Stimulated activated CD4-positive, alpha-beta T cell treated with anti-CD3 and anti-CD28 coated beads, Interleukin-12 subunit alpha, Interleukin-12 subunit beta, amount 100 ng/mL, for 48 hours (primary cell): Measurements from ENCODE around the gene STMND1.
"Not testable (repeated sequence)": the region's sequence is repeated elsewhere in the genome, so short reads cannot be mapped to it uniquely, and the experiment has no call there.

Experiments
- DNase-seq, 3 donors: peaks; one replicate each; pipeline ENCODE4 v3.0.0-alpha.2; 2020; ENCODE audit warnings: low read depth in 2 of 3, low spot score in 1 of 3

Gene STMND1

DNA sequence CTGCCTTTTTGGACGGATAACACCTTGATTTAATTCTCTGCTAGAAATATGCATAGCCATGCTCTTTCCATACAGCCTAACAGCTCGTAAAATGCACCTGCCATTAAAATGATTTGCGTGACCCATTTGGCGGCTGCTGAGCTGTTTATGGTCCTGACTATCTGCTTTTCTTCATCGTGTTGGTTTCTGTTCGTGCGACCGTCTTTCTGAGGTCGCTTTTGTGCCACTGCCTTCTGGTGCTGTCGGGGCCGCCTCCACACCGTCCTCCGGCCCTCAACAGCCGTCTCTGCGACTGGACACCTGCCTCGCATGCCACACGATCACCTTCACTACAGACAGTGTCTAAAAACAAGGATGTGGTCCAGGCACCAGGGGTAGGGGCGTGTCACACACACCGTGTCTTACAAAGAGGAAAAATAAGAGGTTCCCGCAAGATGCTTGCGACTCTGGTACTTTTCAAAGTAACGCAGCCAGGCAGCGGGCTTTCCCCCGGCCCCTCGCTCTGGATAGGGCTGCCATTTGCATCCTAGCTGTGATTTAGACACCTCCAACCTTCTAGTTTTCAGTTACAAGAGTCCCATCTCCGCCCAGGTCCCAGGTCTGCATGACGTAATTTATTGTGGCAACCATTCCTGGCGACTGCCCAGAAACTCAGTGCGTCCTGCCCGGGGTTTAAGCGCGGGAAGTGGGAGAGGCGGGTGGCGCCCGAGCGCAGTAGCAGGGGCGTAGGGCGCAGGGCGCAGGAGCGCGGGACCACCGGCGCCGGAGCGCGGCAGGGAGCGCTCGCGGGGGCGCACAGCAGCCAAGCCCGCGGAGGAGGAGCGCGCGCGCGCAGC lies at the start of gene STMND1:
Gene STMND1 (plus strand): TSS at position 629 of the 836 bp plus-strand sequence. CDS start 208 bp downstream, outside the sequence.
- DNase-seq: no peak

DNA sequence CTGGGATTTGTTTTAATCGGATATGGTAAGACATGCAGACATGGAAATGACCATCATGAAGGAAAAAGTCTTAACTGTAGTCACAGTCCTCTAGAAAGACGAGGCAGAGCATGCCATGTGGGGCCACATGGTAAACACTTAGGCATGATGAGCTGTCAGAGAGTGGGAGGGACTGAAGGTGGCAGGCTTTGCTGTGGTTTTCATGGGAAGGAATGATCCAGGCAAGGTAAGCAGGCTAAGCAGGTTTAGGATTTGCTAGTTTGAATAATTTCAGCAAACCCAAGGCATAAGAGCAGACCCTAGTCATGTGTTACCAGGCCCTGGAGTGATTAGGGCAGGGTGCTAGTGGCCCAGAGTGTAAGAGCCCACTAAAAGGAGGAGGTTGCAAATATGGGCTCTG lies 47.2 kb upstream of the STMND1 start:
- no peak for DNase-seq

DNA sequence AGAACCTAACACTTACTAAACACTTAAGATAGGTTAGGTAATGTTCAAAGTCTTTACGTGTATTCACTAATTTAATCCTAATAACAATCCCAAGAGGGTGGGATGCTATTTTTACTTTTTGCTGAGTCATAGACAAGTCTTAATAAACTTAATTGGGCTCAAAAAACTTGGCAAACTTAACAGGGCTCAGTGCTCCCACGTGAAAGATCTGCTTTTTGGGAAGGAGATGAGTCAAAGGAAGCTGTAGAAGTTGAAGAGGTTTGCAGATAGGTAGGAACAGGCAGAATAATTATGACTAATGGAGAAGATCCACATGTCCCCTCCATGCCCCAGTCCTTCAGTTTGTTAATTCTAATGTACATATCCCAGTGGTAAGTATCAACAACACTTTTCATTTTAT lies 44.5 kb upstream of the STMND1 start:
- no peak for DNase-seq

DNA sequence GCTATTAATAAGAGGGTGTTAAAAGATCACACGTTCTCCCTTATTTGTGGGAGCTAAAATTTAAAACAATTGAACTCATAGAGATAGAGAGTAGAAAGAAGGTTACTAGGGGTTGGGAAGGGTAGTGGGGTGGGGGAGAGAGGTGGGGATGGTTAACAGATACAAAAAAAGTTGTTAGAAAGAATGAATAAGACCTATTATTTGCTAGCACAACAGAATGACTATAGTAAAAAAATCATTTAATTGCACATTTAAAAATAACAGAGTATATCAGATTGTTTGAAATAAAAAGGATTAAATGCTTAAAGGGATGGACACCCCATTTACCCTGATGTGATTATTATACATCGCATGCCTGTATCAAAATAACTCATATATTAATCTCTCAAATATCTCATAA lies 43.3 kb upstream of the STMND1 start:
- DNase-seq: no peak

DNA sequence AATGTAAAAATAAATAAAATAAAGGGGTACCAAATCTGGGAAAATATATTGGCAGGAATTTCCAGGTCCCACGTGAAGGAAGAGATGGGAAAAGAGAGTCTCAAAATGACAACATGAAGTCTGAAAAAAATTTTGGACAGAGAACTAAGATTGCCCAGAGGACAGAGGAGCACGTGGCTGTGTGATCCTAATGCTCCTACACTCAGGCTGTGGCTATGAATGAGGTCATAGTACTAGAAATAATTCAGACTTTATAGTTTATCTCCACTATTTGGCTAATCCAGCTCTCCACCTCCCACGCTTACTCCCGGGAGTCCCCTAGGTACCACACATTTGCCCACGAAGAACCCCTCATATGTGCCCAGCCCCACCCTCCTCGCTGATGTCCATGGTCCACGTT lies 42.8 kb upstream of the STMND1 start:
- DNase-seq: no peak

DNA sequence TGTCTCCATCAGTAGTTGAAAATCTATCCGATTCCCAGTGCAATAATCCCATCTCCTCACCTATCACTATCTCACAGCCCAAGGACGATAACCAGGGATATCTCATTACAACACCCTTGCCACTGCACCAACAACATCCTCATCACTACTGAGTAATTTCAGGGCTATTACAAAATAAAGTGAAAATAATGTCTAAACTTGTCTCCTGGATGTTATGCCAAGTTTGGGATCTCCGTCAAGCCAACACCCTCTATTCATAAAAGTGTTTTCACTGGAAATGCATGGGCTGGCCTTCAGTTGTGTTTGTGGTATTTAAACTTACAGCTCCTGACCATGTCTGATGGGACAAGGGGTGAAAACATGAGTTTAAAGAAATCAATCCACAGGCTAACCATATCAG lies 42.0 kb upstream of the STMND1 start:
- no peak for DNase-seq

DNA sequence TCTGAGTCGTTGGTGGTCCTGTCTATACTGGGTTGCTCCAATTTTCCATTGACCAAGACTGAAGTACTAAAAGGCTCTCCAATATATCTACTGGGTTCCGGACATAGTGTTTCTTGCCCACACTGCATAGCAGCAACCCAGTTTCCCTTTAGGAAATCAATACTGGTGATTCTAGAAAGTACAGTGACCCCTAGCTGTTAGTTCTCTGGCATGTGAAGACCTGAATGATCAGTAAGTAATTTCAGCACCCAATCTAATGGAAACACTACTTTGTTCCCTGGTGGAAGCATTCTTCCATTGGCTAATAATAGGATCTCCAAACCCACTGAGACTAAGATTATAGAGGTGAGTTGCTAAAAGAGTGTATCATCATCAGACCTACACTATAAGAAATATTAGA lies 40.8 kb upstream of the STMND1 start:
- no peak for DNase-seq

DNA sequence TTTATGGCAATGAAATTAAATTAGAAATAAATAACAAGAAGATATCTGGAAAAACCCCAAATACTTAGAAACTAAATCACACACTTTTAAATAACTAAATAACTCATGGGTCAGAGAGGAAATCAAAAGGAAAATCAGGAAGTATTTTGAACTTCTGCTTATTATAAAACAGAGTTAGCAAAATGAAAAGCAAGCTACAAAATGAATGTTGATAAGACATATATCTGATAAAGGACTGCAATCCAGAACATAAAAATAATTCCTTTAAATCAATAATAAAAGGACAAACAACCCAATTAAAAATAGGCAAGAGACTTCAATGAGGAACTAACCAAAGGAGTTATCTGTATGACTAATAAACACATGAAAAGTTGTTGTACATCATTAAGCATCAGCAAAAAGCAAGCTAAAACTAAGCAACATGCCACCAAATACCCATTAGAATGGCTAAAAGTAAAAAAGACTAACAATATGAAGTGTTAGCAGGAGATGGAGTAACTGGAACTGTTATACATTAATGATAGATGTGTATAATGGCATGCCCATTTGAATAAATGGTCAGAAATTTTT lies 38.9 kb upstream of the STMND1 start:
- no peak for DNase-seq

DNA sequence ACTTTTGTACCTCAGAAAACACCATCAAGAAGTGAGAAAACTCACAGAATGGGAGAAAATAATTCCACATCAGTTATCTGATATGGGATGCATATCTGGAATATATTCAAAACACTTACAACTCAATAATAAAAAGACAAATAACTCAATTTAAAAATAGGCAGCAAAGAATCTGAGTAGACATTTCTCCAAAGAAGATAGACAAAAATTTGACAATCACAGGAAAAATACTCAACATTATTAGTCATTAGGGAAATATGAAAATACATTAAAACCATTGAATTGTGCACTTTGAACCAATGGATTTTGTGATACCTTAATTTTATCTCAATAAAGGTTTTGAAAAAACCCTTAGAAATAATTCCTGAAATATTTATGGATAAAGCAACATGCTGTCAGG lies 36.9 kb upstream of the STMND1 start:
- no peak for DNase-seq

DNA sequence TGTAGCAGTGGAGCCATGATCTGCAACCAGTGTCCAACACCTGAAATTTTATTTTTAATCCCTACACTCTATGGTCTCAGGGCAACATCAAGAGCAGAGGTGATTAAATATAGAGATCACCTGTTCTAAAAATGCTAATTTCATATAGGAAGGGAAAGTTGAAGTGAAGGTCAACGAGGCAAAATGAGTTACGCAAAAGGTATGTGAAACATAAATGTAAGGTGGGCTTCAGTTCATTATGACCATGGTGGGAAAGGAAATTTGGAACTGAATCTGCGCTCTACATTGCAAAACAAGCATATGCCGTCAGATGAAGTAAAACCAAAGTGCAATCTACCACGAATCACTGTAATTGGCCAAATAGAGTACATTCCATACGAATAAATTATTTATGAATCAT lies 35.2 kb upstream of the STMND1 start:
- no peak for DNase-seq

DNA sequence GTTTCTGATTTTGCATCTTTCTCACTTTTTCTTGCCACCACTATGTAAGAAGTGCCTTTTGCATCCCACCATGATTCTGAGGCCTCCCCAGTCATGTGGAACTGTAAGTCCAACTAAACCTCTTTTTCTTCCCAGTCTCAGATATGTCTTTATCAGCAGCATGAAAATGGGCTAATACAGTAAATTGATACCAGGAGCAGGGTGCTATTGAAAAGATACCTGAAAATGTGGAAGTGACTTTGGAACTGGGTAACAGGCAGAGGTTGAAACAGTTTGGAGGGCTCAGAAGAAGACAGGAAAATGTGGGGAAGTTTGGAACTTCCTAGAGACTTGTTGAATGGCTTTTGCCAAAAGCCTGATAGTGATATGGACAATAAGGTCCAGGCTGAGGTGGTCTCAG lies 32.9 kb upstream of the STMND1 start:
- not testable (repeated sequence) for DNase-seq

DNA sequence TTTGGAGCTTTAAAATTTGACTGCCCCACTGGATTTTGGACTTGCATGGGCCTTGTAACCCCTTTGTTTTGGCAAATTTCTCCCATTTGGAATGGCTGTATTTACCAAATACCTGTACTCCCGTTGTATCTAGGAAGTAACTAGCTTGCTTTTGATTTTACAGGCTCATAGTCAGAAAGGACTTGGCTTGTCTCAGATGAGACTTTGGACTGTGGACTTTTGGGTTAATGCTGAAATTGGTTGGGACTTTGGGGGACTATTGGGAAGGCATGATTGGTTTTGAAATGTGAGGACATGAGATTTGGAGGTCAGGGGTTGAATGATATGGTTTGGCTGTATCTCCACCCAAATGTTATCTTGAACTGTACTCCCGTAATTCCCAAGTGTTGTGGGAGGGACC lies 31.4 kb upstream of the STMND1 start:
- not testable (repeated sequence) for DNase-seq

DNA sequence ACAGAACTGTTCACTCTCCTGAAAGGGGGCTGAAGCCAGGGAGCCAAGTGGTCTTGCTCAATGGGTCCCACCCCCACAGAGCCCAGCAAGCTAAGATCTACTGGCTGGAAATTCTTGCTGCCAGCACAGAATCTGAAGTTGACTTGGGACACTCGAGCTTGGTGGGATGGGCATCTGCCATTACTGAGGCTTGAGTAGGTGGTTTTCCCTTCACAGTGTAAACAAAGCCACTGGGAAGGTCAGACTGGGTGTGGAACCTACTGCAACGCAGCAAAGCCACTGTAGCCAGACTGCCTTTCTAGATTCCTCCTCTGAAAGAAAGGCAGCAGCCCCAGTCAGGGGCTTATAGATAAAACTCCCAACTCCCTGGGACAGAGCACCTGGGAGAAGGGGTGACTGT lies 28.3 kb upstream of the STMND1 start:
- DNase-seq: not testable (repeated sequence)

DNA sequence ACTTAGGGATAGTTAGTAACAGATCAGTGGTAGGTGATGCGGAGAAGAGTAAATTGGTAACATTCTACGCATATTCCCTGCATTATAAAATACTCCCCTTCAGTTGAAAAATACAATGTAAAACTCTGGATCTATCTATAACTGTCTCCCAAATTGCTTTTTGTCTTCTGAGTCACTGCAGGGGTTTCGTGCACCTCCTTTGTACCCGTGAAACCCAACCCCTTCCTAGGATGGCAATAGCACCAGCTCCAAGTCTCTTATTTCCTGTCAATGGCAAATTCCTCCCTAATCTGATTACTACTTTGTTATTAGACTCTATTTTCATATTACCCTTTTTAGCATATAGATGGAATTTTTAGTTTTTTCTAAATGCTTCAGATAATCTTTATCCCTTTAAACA lies 20.6 kb upstream of the STMND1 start:
- no peak for DNase-seq

DNA sequence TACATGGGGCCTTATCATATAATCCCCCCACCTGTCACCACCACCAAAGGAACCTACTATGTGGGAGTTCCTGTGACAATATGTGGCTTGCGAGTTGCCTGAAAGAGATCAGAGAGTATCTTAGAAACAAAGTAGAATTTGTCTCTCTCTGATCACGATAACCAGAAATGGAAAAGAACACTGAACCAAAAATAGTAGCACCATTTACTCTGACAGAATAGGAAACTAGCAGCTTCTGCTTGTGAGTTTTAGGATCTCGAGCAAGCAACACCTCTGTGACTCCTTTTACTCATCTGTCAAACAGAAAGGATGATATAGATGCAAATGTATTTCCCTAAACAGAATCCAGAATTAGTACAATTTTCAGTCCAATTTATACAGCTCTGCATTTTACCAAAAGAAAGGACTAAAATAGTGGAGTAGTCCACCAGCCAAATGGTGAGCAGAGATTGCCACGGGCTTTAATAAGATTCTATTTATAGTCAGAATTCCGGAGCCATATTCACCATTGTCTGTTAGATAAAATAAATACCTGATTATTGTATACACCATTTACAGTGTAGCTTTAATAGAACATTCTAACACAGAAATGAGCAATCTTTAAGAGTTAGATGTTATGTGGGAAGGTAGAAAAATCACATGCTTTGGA lies 19.9 kb upstream of the STMND1 start:
- no peak for DNase-seq

DNA sequence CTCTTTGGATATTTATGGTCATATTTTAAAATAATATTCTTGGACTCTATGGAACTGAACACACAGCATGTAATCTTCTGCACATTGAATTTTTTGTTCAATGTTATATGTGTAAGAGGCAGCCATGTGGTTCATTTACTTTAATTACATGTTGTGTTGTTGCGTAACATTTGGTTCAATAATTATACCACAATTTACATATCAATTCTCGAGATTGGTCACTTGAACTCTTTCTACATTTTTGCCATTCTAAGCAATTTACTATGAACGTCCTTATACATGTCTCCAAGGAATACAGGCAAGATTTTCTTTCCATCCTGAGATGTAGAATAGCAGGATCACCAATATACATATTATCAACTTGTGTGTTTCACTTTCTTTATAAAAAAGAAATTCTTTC lies 18.5 kb upstream of the STMND1 start:
- no peak for DNase-seq

DNA sequence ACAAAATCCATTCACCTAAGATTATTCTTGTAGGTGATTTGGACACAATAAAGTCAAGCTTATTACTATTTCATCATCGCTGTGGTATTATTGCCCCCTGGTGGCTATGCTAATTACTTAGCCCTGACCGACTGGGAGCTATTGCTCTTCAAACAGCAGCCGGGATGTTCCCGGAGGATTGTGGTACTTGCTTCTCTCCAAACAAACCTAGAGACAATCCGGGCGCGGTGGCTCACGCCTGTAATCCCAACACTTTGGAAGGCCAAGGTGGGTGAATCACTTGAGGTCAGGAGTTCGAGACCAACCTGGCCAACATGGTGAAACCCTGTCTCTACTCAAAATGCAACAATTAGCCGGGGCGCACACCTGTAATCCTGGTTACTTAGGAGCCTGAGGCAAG lies 15.4 kb upstream of the STMND1 start:
- peak in 1 of 3 donors; percentile 30 for DNase-seq

DNA sequence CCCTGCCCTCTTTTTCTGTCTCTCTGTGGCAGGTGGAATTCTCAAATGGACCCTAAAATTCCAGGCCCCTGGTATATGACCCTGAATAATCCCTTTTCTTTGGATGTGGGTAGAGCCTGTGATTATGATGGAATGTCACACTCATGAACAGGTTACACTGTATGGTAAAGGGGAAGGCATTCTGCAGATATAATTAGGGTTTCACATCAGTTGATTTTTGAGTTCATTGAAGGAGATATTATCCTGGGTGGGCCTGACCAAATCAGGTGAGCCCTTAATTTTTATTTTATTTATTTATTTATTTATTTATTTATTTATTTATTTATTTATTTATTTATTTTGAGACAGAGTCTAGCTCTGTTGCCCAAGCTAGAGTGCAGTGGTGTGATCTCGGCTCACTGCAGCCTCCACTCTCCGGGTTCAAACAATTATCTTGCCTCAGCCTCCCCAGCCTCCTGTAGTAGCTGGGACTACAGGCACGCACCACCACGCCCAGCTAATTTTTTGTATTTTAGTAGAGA lies 13.7 kb upstream of the STMND1 start:
- no peak for DNase-seq

DNA sequence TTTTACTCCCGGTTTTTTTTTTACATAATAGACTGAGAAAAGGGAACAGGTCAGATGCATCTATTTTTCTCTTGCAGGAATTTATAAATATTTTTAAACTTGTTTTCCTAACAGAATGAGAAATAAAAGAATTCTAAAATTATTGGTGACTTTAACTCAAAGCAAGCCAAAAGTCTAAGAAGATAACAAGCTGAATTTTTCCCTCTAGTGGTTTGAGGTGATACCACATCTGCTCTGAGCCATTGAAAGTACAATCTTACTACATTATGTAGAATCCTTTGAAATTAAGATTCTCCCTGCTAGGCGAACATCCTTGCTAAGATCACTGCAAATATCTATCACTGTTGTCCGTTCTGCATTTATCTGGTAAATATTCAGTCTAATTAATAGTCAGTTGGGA lies 10.7 kb upstream of the STMND1 start:
- no peak for DNase-seq

DNA sequence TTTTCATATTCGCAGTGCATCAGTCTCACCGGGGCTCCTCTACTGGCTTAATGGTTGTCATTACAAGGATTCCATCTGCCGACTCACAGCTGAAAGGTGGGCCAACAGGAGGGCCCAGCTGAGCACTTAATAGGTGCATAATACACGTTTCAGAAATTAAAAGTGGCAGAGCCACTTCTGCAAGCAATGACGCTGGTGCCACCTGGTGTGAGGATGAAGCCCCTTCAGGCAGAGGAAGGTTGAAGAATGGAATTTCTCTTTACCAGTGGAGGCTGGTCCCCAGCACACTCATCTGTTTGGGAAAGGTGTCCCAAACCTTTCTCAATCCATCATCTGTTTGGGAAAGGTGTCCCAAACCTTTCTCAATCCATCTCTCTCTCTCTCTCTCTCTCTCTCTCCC lies 8.2 kb upstream of the STMND1 start:
- no peak for DNase-seq

DNA sequence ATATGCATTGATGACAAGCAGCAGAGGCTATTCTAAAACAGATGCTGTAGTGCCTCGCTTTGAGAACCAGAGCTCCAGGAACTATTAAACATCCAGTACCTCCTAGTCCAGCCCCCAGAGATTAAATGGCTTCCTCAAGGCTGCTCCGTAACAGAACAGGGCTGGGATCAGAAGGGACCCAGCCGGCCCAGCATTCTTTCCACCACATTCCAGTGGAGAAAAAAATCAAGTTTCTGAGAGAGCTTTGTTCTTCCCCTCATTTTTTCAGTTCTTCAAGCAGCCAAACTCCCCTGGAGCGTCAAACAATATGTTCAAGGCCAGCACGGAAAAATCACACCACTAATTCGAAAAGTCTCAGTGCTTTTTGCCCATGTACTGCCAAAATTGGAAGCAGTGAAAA lies 5.8 kb upstream of the STMND1 start:
- no peak for DNase-seq

DNA sequence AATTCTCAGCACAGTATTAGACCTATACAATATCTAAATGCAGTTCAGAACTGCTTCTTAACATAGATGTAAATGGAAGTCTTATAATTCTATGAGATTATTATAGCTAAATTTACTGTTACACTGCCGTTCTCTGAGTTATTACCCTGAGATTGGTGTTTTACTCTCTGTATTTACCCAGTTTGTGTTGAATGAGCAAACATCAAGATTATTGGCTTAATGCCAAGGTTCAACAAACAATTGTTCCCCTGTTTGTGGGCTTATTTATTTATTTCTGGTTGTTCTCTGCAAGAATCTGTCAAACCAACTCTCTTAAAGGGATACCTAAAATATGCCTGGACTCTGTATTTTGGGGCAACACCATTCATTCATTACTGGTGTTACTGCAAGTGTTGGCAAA lies 5.2 kb upstream of the STMND1 start:
- no peak for DNase-seq
